Ascending aorta (tissue), 2 donors: ENCODE data around the gene MARCHF10. TPM values are rescaled to one million over a fixed set of nuclear protein-coding genes. Genes with fewer than 3 reads are reported as not detected.
A peak's percentile ranks its signal among the peaks of the same experiment; 100 is the strongest.
"Not testable (repeated sequence)": the region's sequence is repeated elsewhere in the genome, so short reads cannot be mapped to it uniquely, and the experiment has no call there.

Experiments used
- DNase-seq, 2 donors: peaks; one replicate each; pipeline ENCODE4 v3.0.0-alpha.2; 2019; ENCODE audit warnings: low spot score in 2 of 2
- H3K27ac ChIP-seq, 2 donors: fragments of 200-600 bp; sonication (generic); one replicate each; pipeline ENCODE4 v1.5.1; 2016 to 2017; ENCODE audit warnings: mild to moderate bottlenecking in 1 of 2
- H3K27me3 ChIP-seq: fragments of 200-600 bp; sonication (generic); one replicate; pipeline ENCODE4 v1.5.1; 2017
- H3K36me3 ChIP-seq, 2 donors: fragments of 200-600 bp; sonication (generic); one replicate each; pipeline ENCODE4 v1.5.1; 2016
- H3K4me1 ChIP-seq, 2 donors: fragments of 200-600 bp; sonication (generic); one replicate each; pipeline ENCODE4 v1.5.1; 2016 to 2017; ENCODE audit warnings: mild to moderate bottlenecking in 1 of 2
- H3K4me3 ChIP-seq, 2 donors: fragments of 200-600 bp; sonication (generic); one replicate each; pipeline ENCODE4 v1.5.1; 2016 to 2017; ENCODE audit warnings: mild to moderate bottlenecking in 1 of 2
- H3K9me3 ChIP-seq, 2 donors: fragments of 200-600 bp; sonication (generic); one replicate each; pipeline ENCODE4 v1.5.1; 2016
- intact Hi-C: fragments of 100-400 bp; cut with DNase I; formaldehyde crosslinking; loops from one replicate; pipeline ENCODE4 v1.15.1; 2023
- total RNA-seq: library from RNA; depleted of rRNA; stranded (reverse); fragments of >200 nt; gene quantifications from one replicate; pipeline ENCODE4 v1.1.0, GENCODE V29; 2016
- TF ChIP-seq, protein P1 (sequence below), 3 experiments: fragments of 200-600 bp in 2 of 3; fragments of 450-650 bp in 1 of 3; sonication (generic) in 2 of 3; IDR thresholded peaks; one replicate each; pipeline ENCODE4 v1.5.1; 2016 to 2019; ENCODE audit warnings: antibody characterized with exemption in 3 of 3, mild to moderate bottlenecking in 1 of 3, moderate library complexity in 1 of 3

The MARCHF10 gene
- total RNA-seq, 1 donor from 2014 or later: not detected

DNA sequence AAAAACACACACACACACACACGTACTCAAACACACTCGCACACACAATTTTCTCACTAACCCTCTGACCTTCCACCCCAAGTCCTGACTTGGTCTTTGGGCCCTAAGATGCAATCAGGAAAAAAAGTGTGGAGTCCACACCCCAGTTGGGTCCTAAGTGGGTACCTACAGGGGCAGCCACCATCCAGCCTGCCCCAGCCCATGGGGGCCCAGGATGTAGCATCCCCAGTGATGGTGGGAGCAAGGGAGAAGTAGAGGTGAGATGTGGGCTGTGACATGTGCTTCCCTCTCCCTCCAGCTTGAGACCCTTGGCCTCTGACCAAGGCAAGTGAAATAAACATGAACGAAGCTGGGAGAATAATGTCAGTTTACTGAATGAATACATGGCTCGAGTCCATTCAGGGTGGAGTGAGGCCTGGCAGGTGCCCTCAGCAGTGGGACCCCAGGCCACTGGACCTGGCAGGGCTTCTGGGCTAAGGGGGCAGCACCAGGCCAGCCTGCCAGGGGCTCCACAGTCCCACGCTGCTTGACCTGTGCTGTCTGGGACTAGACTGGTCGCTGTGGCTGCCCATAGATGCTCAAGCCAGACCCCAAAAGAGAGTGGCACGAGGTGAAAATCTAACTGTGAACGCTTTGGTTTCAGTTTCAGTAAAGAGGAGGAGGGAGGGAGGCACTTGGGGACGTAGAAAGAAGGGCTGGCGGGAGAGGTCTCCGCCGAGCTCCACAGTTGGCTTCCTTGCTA lies 107.0 kb downstream of the MARCHF10 start:
- intact Hi-C loops: loop anchor here (10.0 kb wide), 2 partner anchors 384 to 584 kb away; no protein-coding TSS in a partner anchor
- no peaks in the 10 kb centered on the region for H3K9me3 ChIP-seq
- no peaks in the 10 kb centered on the region for H3K27me3 ChIP-seq
- TF ChIP-seq, protein P1, sequence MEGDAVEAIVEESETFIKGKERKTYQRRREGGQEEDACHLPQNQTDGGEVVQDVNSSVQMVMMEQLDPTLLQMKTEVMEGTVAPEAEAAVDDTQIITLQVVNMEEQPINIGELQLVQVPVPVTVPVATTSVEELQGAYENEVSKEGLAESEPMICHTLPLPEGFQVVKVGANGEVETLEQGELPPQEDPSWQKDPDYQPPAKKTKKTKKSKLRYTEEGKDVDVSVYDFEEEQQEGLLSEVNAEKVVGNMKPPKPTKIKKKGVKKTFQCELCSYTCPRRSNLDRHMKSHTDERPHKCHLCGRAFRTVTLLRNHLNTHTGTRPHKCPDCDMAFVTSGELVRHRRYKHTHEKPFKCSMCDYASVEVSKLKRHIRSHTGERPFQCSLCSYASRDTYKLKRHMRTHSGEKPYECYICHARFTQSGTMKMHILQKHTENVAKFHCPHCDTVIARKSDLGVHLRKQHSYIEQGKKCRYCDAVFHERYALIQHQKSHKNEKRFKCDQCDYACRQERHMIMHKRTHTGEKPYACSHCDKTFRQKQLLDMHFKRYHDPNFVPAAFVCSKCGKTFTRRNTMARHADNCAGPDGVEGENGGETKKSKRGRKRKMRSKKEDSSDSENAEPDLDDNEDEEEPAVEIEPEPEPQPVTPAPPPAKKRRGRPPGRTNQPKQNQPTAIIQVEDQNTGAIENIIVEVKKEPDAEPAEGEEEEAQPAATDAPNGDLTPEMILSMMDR (IDR thresholded peaks at IDR 0.05): no peak
- no peak for DNase-seq
- peaks cover 0 to 33% of the 10 kb centered on the region in 2 donors for H3K4me1 ChIP-seq
- H3K36me3 ChIP-seq: no peaks in the 10 kb centered on the region
- H3K27ac ChIP-seq: no peak overlapping the region
- H3K4me3 ChIP-seq: no peak overlapping the region

DNA sequence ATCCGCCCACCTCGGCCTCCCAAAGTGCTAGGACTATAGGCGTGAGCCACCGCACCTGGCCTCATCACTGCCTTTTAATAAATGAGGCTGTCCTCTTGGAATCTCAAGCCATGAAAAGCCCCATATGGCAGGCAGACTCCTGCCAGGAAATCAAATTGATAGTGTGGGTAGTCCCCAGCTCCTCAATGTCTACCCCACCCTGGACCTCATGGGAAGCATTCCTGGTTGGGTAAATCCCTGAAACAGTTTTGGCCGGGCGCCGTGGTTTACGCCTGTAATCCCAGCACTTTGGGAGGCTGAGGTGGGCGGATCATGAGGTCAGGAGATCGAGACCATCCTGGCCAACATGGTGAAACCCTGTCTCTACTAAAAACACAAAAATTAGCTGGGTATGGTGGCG lies 109.7 kb downstream of the MARCHF10 start:
- H3K27me3 ChIP-seq, H3K9me3 ChIP-seq, H3K36me3 ChIP-seq, DNase-seq, H3K4me3 ChIP-seq, intact Hi-C loops, H3K27ac ChIP-seq: not testable (repeated sequence)
- peaks cover 0 to 14% of the 10 kb centered on the region in 2 donors for H3K4me1 ChIP-seq

DNA sequence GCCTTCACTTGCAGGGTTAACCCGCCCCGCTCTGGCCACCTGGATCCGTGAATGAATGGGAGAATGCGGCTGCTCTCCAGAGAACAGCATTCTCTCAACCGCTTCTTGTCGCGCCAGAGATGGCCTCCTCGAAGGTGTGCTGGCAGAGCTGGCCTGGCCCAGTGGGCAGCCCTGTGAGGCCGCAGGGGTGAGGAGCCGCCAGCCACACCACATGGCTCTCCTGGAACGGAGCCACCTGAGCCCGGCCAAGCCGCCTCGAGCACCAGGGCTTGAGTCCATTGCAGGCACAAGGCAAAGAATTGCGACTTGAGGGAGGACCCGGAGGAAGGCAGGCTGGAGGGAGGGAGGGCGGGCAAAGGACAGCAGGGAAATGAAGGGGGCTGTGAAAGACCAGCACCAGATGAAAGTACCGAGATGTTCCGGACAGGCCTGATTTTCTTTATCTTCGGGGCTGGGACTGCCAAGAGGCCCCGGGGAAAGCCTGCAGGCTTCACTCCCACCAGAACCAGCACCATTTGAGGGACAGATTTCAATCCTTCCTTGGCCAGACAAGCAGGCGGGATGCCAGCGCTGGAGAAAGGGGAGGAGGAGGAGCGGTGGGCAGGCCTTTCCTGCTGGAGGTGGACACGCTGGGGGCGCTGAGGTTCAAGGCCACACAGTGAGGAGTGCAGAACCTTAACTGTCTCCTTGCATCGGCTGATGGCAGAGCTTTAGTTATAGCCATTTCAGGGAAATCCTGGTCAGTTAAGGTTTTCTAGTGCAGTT lies 111.2 kb downstream of the MARCHF10 start:
- Histone ChIP-seq H3K4me3 (peak overlapping the region in 1 of 2 donors; percentile 35), H3K4me1 (peaks cover 0 to 10% of the 10 kb centered on the region in 2 donors), H3K27ac (peak overlapping the region; percentile 44 to 55), H3K36me3 (peaks cover 0 to 7% of the 10 kb centered on the region in 2 donors), H3K27me3 (no peaks in the 10 kb centered on the region), H3K9me3 (no peaks in the 10 kb centered on the region)
- intact Hi-C loops: no loop called here
- DNase-seq: no peak
- TF ChIP-seq, protein P1 (IDR thresholded peaks at IDR 0.05): no peak

GRCh38 chr17:62696256-62696655 lies 111.9 kb downstream of the MARCHF10 start:
- TF ChIP-seq, protein P1 (IDR thresholded peaks at IDR 0.05): no peak
- DNase-seq: no peak
- Histone ChIP-seq H3K4me1 (peaks cover 0 to 10% of the 10 kb centered on the region in 2 donors), H3K27me3 (no peaks in the 10 kb centered on the region), H3K27ac (peak overlapping the region; percentile 44 to 55), H3K36me3 (peaks cover 3 to 8% of the 10 kb centered on the region in 2 donors), H3K4me3 (no peak overlapping the region), H3K9me3 (no peaks in the 10 kb centered on the region)
- intact Hi-C loops: no loop called here

- H3K4me3 ChIP-seq, intact Hi-C loops, H3K27me3 ChIP-seq, H3K9me3 ChIP-seq, H3K27ac ChIP-seq, DNase-seq: not testable (repeated sequence)
- peaks cover 13 to 19% of the 10 kb centered on the region in 2 donors for H3K36me3 ChIP-seq
- peaks cover 0 to 10% of the 10 kb centered on the region in 2 donors for H3K4me1 ChIP-seq
Measured at GRCh38 chr17:62695093-62695738, 112.9 kb downstream of the MARCHF10 start.

DNA sequence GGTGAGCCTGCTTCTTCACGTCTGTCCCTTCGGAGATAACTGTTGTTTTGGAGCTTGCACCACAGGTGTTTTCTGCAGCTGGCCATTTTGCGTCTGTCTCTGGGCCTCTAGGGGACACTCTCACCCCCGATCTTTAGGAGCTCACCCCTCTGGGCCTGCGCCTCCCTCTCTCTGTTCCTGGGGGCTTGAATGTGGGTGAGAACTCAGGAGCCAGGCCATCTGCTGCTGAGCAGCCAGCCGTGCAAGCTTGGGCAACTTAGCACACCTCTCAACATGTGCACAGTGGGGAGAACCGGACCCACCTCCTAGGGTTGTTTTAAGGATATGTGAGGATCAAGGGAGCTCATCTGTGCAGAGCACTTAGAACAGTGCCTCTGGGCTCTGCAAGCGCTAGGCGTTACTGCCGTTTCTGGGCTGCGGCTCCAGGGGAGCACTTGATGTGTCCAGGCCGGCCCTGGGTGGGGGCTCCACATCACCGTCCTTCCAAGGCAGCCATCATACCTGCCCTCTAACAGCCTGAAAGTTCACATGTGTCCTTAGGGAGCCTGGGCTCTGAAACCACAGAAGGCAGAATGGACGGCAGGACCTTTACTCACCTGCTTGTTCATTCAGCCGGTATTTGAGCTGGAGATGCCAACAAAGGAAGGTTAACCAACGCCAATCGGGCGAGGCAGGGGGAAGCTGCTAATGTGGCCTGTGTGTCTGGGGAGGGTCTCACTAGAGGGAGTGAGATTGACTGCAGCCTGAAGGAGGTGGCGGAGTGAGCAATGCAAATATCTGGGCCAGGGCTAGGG lies 114.3 kb downstream of the MARCHF10 start:
- intact Hi-C loops: no loop called here
- Histone ChIP-seq H3K27me3 (no peaks in the 10 kb centered on the region), H3K9me3 (no peaks in the 10 kb centered on the region), H3K27ac (no peak overlapping the region), H3K36me3 (peaks cover 24 to 26% of the 10 kb centered on the region in 2 donors), H3K4me3 (no peak overlapping the region), H3K4me1 (peaks cover 0 to 10% of the 10 kb centered on the region in 2 donors)
- DNase-seq: no peak
- TF ChIP-seq, protein P1 (IDR thresholded peaks at IDR 0.05): no peak
